Measurements from ENCODE around the gene PGBD2. TPM values are rescaled to one million over a fixed set of nuclear protein-coding genes. Genes with fewer than 3 reads are reported as not detected.
"Not testable (repeated sequence)": the region's sequence is repeated elsewhere in the genome, so short reads cannot be mapped to it uniquely, and the experiment has no call there.

Gene PGBD2
- total RNA-seq, 4 donors from 2014 or later = 12.2 to 15.4 (median 12.8) TPM

GRCh38 chr1:248872752-248873408, 33.2 kb upstream of the PGBD2 start:
- peak overlapping the region; percentile 62 for H3K4me3 ChIP-seq (ENCODE audit: low read depth, poor library complexity, severe bottlenecking)
- DNase-seq (ENCODE audit: low spot score in 2 of 2) = peak; percentile 46 to 94
- intact Hi-C loops (cut with DNase I; ENCODE audit: low total_unique reads) = no loop called here
- 1 to 2% methylated on average over 31 of the region's 31 CpGs for WGBS, 2 donors
- no peak for TF ChIP-seq POLR2A (IDR thresholded peaks at IDR 0.05)
- TF ChIP-seq CTCF (IDR thresholded peaks at IDR 0.05) = no peak

GRCh38 chr1:248873409-248873992, 32.5 kb upstream of the PGBD2 start:
- peak; percentile 95 to 99 for DNase-seq (ENCODE audit: low spot score in 2 of 2)
- intact Hi-C loops (cut with DNase I; ENCODE audit: low total_unique reads) = no loop called here
- H3K4me3 ChIP-seq (ENCODE audit: low read depth, poor library complexity, severe bottlenecking) = peak overlapping the region; percentile 62
- 0% methylated on average over 22 to 32 of the region's 41 CpGs for WGBS, 2 donors
- TF ChIP-seq POLR2A (IDR thresholded peaks at IDR 0.05) = no peak
- TF ChIP-seq CTCF (IDR thresholded peaks at IDR 0.05) = no peak

- peak overlapping the region; percentile 5 for H3K4me3 ChIP-seq (ENCODE audit: low read depth, poor library complexity, severe bottlenecking)
- no peak for TF ChIP-seq POLR2A (IDR thresholded peaks at IDR 0.05)
- TF ChIP-seq CTCF (IDR thresholded peaks at IDR 0.05) = no peak
- WGBS, 2 donors = 2 to 3% methylated on average over 23 of the region's 23 CpGs
- intact Hi-C loops (cut with DNase I; ENCODE audit: low total_unique reads) = no loop called here
- DNase-seq (ENCODE audit: low spot score in 2 of 2) = peak; percentile 72 to 97
Observed at GRCh38 chr1:248873993-248874533, 32.0 kb upstream of the PGBD2 start.

- no peak for TF ChIP-seq CTCF (IDR thresholded peaks at IDR 0.05)
- TF ChIP-seq POLR2A (IDR thresholded peaks at IDR 0.05) = no peak
- no peak overlapping the region for H3K4me3 ChIP-seq (ENCODE audit: low read depth, poor library complexity, severe bottlenecking)
- 41 to 48% methylated on average over 1 of the region's 1 CpG for WGBS, 2 donors
- intact Hi-C loops (cut with DNase I; ENCODE audit: low total_unique reads) = no loop called here
- DNase-seq (ENCODE audit: low spot score in 2 of 2) = no peak
Observed at GRCh38 chr1:248881261-248881660, 24.8 kb upstream of the PGBD2 start.

GRCh38 chr1:248882427-248882826, 23.6 kb upstream of the PGBD2 start:
- DNase-seq (ENCODE audit: low spot score in 2 of 2); intact Hi-C loops (cut with DNase I; ENCODE audit: low total_unique reads); H3K4me3 ChIP-seq (ENCODE audit: low read depth, poor library complexity, severe bottlenecking): not testable (repeated sequence)
- 69 to 72% methylated on average over 7 of the region's 7 CpGs for WGBS, 2 donors

GRCh38 chr1:248884632-248885295, 21.3 kb upstream of the PGBD2 start:
- no peak overlapping the region for H3K4me3 ChIP-seq (ENCODE audit: low read depth, poor library complexity, severe bottlenecking)
- TF ChIP-seq POLR2A (IDR thresholded peaks at IDR 0.05) (no peak), CTCF (IDR thresholded peaks at IDR 0.05) (no peak)
- 58 to 71% methylated on average over 1 of the region's 1 CpG for WGBS, 2 donors
- DNase-seq (ENCODE audit: low spot score in 2 of 2) = no peak
- intact Hi-C loops (cut with DNase I; ENCODE audit: low total_unique reads) = no loop called here

Data from lower leg skin (tissue), 4 donors.